ENCODE data around the gene SPCS3.
"Not testable (repeated sequence)": the region's sequence is repeated elsewhere in the genome, so short reads cannot be mapped to it uniquely, and the experiment has no call there.

SPCS3 gene

DNA sequence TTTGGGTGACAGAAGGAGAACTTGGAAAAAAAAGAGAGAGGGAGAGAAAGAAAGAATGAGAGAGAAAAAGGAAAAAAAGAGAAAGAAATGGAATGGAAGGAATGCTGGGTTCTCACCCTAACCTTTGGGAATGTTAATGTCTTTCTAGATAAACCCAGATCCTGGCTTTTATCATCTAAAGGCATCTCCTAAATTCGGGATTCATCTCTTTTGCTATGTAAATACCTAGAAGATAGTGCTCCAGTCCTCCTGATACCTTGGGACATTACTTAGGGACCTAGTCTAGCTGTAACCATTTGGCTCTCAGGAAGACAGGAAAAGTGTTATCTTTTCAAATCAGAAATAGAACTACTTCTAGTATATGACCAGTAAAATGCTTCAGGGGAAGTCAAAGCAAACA lies 15.8 kb upstream of the SPCS3 start:
- no peak for DNase-seq (ENCODE audit: low read depth in 2 of 2)

DNA sequence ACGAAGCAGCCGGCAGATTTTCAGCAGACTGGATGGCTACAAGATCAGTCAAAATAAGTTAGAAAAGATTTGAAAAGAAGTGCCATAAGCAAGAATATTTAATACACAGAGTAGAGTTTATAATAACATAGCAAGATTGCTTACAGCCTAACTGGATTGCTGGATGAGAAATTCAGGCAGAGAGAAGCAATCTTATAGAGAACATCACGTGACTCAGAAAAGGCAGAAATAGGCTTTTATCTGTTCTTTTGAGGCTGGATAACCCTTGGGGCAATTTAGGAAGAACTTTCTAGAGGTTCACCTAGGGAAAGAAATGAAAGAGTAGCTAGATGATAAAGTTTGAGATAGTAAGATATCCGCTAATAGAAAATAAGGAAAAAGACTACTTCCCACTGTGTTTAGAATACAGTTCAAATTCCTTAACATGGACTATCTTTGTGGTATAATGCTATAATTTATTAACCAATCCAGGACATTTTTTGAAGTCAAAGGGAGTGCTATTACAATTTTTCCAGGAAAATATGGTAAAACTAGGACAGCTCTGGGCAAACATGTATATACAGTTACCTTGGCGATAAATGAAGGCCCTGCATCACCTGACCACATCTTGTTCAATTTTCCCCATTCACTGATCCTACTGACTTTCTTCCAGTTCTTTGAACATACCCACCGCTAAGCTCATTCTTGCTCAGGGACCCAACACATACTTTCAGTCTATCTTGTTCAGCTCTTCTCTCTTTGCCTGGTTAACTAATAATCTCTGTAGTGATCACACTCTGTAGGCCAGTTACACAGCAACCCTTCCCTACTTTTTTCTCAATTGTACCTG lies 12.7 kb upstream of the SPCS3 start:
- DNase-seq (ENCODE audit: low read depth in 2 of 2) = no peak

DNA sequence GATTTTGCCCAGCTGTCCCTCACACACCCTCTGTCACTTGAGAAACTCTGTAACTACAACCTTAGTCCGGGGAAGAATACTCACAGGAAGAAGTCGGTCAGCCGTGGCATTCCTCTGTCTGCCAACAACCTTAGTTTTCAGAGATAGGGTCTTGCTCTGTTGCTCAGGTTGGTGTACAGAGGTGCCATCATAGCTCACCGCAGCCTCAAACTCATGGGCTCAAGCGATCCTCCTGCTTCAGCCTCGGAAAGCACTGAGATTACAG lies 12.2 kb upstream of the SPCS3 start:
- no peak for DNase-seq (ENCODE audit: low read depth in 2 of 2)

GRCh38 chr4:176308441-176308840 lies 11.3 kb upstream of the SPCS3 start:
- no peak for DNase-seq (ENCODE audit: low read depth in 2 of 2)

- DNase-seq (ENCODE audit: low read depth in 2 of 2) = no peak
Measured at GRCh38 chr4:176309046-176309445, 10.7 kb upstream of the SPCS3 start.

- no peak for DNase-seq (ENCODE audit: low read depth in 2 of 2)
Measured at GRCh38 chr4:176309772-176310171, 10.0 kb upstream of the SPCS3 start.

- DNase-seq (ENCODE audit: low read depth in 2 of 2) = no peak
Measured at GRCh38 chr4:176313596-176314336, 6.0 kb upstream of the SPCS3 start.

DNA sequence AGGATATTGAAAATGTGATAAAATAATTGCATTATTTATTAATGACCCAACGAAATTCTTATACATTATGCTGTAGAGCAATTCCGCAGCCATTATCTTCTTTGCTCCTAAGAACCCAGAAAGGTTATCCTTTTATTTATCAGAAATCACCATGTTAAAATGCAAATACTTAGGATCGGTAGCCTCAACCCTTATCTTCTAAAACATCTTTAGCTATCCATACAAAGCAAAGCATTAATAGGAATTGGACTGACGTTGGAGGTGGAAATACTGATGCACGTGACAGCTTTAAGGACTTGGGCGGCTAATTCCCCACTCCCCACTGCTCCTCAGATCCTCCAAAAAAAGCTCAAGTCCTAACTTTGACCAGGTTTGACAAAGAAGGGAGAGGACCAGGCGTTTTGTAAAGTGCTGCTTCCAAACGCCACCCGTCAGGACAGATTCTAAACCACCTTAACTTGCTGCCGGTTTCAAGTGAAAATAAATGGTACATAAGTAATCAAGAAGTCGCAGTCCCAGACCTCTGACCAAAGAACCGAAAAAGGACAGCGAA lies 539 bp upstream of the SPCS3 start:
- no peak for DNase-seq (ENCODE audit: low read depth in 2 of 2)

- peak; percentile 81 to 87 for DNase-seq (ENCODE audit: low read depth in 2 of 2)
Measured at GRCh38 chr4:176320340-176320975, 692 bp downstream of the SPCS3 start.

DNA sequence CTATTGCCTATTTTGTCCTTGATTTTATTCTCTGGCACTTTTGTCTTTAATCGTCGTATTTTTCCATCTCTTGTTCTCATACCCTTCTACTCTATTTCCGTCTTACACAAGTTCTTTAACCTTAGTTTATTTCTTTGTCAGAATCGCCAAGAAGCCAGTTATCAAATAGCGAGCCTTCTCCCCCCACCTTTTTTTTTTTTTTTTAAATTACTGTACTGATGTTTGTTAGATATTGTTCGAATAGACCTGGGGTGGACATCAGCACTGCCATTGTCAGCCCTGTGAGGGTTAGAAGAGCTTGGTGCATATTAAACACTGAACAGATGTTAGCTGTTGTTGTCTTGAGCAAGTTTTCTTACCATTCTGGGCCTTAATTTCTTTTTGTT lies 1.2 kb downstream of the SPCS3 start:
- no peak for DNase-seq (ENCODE audit: low read depth in 2 of 2)

DNA sequence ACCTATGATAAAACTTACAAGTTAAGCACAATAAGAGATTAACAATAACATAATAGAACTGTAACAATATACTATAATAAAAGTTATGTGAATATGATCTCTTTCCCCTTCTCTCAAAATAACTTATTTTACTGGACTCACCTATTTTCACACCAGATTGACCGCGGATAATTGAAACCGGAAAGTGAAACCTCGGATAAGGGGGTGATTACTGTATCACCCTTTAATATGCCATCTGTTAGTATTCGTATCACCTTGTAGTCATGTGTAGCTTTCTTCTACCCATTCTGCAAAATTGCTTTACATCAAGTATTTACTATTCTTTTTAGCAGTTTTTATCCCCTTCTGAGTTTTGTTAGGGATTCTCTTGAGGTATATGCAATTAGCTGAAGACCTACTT lies 1.8 kb downstream of the SPCS3 start:
- DNase-seq (ENCODE audit: low read depth in 2 of 2) = no peak

DNA sequence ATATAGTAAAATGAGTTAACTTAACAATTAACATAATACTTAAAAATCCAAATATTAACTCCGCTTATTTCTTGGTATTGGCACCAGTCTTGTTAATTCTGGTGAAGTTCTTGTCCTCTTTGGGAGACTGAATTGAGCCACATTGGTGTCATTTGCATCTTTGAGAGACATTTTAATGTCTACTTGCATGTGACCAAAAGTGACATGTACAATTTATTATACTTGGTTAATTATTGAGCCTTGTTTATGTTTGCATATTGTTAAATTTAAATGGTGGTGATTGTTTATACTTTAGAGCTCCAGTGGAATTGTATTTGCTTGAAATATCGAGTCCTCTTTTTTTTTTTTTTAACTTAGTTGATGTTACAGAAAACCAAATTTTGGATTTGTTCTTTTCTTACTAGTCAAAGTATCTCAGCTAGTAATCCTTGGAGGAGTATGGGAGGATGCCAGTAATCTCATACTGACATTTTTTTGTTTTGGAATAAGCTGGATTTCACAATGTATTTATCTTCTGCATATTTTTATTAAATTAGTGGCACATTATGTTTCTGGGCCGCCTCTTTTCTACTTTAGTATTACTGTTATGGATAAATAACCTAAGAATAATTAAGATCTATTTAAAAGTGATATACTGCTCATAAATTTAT lies 3.9 kb downstream of the SPCS3 start:
- no peak for DNase-seq (ENCODE audit: low read depth in 2 of 2)

DNA sequence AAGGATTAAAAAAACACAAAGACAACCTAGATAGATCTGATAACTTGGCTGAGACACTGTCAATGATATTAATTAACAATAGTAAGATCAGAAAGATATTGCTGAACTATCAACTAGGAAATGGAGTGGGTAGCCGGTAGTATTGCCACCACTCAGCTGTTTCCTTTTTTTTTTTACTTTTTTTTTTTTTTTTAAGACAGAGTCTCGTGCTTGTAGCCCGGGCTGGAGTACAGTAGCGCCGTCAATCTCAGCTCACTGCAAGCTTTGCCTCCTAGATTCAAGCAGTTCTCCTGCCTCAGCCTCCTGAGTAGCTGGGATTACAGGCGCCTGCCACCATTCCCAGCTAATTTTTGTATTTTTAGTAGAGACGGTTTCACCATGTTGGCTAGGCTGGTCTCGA lies 5.1 kb downstream of the SPCS3 start:
- DNase-seq (ENCODE audit: low read depth in 2 of 2) = not testable (repeated sequence)

DNA sequence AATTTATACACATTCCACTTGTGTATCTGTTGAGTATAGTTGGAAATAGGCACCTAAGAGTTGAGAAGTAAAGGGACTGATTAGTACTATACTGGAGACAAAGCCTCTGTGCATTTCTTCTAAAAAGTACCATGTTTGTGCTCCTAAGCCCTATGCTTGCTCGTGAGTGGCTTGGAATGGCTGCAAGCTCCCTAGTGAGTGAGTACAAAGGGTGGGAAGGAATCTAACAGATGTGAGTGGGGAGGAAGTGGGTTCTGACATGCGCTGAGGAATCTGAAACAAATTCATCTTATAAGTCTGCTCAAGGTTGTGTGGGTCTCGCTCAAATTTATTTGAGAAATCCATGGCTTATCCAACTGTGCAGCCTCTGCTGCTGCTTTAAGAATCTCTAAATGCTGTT lies 13.3 kb downstream of the SPCS3 start:
- DNase-seq (ENCODE audit: low read depth in 2 of 2) = no peak

GRCh38 chr4:176334066-176334465 lies 14.3 kb downstream of the SPCS3 start:
- no peak for DNase-seq (ENCODE audit: low read depth in 2 of 2)

DNA sequence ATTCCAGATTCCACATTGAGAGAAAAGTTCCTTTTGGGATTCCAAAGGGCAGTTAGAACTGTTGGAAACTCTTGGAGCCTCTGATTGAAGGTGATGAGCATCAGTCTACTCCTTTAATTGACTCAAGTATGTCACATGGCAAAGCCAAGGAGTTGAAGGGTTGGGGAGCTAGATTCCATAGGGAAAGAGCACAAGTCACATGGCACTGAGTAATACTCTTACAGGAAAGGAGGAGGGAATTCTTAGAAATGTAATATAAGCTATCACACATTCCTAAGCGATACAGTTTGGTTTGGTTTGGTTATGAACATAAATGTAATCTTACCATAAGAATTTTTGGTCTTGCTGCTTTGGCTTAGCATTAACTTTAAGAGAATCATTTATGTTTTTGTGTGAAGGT lies 15.7 kb downstream of the SPCS3 start:
- DNase-seq (ENCODE audit: low read depth in 2 of 2) = no peak

DNA sequence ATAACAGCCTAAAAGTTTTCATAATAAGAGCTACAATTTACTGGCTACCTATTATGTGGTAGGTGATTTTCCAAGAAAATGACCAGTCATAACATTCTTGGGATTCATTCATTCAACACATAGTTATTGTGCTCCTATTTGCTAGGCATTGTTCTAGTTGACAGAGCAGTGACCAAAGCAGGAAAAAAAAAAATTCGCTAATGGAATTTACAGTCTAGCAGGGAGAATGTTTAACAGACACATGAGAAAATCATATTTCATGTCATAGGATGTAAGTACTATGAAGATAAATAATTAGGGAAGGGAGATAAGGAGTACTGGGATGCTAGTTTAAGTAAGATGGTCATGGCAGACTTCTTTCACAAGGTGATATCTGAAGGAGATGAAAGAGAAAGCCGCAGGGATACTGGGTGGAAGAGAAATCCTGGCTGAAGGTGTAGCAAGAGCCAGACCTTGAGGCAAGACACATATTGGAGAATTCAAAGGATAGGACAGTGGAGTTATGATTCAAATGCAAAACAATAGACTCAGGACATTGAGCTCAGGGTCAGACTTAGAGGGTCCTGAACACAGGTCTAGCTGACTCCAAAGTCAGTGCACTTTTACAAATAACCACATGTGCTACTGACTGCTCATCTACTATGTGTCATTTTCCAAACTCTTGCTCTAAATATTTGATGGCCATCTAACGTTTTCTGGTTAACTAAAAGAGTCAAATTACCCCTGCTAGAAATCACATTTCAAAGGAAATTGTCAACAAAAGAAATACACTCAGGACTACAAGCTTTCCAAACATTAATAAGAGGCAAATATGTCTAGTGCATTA lies 20.4 kb downstream of the SPCS3 start:
- no peak for DNase-seq (ENCODE audit: low read depth in 2 of 2)

- DNase-seq (ENCODE audit: low read depth in 2 of 2) = no peak
Measured at GRCh38 chr4:176340871-176341685, 21.3 kb downstream of the SPCS3 start.

DNA sequence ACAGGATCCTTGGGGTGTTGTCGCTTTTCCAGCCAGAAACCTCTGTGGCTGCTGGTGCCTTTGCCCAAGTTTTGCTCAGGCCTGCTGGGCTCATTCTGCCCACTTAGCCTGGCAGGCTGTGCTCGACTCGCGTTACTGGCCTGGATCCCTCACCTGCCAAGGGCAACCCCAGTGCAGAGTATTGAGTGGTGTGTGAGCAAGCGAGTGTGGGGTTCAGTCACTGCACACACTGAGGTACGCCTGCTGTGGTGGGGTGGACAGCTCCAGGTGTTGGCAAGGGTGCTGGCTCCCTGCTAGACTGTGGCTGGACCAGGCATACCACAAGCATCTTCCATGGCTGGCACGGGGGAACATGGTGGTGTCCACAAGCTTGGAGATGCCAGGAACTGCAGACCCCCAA lies 22.6 kb downstream of the SPCS3 start:
- no peak for DNase-seq (ENCODE audit: low read depth in 2 of 2)

- DNase-seq (ENCODE audit: low read depth in 2 of 2) = no peak
Measured at GRCh38 chr4:176343286-176343685, 23.5 kb downstream of the SPCS3 start.

GRCh38 chr4:176345346-176345745 lies 25.6 kb downstream of the SPCS3 start:
- not testable (repeated sequence) for DNase-seq (ENCODE audit: low read depth in 2 of 2)
